NK-92 (cell line): ENCODE data around the gene SPINK4.

ENCODE experiments used
- DNase-seq: peaks from one replicate; lab custom pipeline; 2025; ENCODE audit not compliant: unreplicated experiment; lab: John Stamatoyannopoulos, UW

Gene SPINK4

GRCh38 chr9:33229359-33230114 lies 10.4 kb upstream of the SPINK4 start:
- DNase-seq: no peak

GRCh38 chr9:33230756-33231622 lies 9.0 kb upstream of the SPINK4 start:
- no peak for DNase-seq

DNA sequence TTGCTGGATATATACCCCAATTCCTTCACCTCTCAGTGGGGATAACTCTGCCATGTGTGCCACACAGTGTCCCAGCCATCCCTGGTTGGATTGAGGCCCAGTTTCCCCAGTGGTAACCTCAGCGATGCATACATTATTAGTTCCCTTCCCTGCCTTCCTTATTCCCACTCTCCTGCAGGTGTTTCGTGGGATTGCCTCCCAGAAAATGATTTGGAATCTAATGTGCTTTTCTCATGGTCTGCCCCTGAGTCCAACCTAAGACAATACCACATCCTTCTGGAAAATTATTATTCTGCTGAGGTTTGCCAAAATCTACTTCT lies 8.4 kb upstream of the SPINK4 start:
- no peak for DNase-seq

DNA sequence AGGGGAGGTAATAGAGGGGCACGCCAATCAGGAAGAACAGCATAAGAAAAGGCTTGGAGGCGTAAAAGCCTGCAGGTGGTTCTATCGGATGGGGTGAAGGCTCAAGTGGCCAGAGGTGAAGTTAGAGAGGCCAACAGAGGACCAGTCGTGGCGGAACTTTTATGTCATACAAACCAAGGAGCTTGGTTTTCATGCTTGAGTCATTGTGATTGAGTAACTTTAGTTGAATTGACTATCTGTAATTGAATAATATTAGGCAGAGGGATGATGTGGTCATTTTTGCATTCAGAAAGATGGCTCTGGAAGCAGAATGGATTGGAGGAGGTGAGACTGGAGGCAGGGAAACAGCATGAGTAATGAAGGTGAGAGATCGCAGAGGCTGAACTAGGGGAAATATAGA lies 7.2 kb upstream of the SPINK4 start:
- no peak for DNase-seq

DNA sequence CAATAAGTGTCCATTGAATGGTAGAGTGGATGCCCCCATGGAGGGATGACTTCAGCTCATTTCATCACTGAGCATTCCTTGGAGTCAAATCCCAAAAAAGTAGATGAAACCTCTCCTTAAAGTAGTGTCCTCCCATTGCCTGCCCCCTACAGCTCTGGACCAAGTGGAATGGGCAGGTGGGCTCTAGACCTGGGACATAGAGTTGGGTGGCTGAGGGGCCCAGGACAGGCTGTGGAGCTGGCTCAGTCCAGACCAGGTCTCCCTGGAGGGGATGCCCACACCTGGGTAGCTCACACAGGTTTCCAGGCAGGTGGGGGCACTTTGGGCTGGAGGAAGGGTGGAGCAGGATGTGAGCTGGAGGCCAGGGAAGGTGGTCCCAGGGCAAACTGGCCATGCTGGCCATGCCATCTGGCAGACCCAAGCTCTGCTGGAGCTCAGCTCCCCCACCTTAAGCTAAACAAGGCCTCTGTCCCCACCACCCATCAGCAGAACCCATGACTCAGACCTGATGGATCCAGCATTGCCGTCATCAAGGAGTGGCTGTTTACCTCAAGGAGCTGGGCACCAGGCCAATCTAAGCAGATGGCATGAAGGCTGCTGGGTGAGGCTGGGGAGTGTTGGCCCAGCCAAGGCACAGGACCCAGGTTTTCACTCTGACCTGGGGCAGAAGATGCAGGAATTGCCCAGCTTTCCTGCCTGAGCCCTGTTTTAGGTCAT lies 6.2 kb upstream of the SPINK4 start:
- no peak for DNase-seq

GRCh38 chr9:33234511-33235467 lies 5.2 kb upstream of the SPINK4 start:
- DNase-seq: no peak

DNA sequence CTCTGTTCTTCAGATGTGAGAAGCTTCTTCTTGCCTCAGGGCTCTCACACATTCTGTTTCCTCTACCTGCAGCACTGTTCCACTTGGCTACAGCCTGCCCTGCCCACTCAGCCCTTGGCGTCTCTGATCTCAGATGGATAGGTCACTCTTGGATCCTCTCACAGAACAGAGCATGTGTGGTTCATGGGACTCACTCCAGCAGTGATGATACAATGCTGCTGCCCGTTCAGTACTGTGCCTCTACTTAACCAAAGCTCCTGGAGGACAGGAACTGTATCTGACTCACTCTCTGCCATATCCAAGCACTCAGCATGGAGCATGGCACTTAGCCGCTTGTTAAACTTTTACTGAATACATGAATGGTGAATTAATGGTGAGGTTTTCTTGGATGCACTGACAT lies 3.4 kb upstream of the SPINK4 start:
- no peak for DNase-seq

DNA sequence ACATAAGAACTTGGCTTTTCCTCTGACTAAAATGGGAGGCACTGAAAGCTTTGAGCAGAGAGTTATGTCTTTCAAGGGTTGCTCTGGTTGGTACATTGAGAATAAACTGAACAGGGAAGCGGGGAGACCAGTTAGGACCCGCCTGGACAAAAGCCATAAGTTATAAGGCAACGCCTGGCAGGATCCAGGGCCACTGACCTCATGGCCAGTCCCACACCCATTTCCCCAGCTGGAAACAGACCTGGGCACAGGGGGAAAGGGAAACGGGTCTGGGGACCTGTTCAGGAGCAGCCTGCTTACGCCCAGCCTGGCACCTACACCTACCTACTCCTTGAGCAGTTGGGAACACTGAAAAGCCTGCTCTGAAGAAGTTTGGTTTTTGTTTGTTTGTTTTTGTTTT lies 1.3 kb downstream of the SPINK4 start:
- DNase-seq: no peak

GRCh38 chr9:33242609-33243134 lies 2.7 kb downstream of the SPINK4 start:
- DNase-seq: no peak

- DNase-seq: no peak
Observed at GRCh38 chr9:33244137-33244784, 4.3 kb downstream of the SPINK4 start.

- DNase-seq: no peak
Observed at GRCh38 chr9:33245341-33245740, 5.4 kb downstream of the SPINK4 start.

DNA sequence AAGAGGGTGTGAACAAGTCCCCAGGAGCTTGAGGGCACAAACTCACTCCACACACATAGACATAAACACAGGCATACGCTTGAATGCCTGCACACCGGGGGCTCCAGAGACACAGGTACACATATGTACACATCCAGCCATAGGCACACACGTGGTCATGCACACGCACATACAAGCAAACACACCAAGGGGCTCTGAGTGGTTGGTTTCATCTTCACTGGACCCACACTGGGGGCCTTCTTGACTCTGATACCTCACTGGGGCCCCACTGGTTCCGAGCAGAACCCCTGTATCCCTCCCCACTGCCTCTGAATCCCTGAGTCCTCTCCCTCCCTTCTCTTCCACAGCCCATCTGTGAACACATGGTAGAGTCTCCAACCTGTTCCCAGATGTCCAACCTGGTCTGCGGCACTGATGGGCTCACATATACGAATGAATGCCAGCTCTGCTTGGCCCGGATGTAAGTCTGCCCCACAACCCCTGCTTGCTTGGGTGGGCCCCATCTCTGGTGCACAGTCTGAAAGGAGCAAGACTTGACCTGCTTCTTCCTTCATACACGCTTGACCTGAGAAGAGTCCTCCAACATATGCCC lies 6.4 kb downstream of the SPINK4 start:
- no peak for DNase-seq

DNA sequence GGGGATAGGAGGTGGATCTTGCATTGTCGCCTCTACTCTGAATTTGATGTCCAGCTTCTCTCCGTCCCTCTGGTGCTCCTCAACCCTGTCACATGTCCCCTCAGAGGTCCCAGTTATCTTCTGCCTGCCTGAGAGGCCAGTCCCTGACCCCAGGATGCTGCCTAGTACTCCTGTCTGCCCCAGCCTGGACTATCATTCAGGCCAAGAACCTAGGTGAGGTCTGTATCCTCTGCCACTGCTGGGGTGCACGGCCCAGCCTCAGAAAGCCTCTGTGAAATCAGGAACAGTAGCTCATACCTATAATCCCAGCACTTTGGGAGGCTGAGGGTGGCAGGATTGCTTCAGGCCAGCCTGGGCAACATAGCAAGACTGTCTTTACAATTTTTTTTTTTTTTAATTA lies 8.6 kb downstream of the SPINK4 start:
- no peak for DNase-seq

- DNase-seq: no peak
Observed at GRCh38 chr9:33249087-33249658, 9.2 kb downstream of the SPINK4 start.

- DNase-seq: no peak
Observed at GRCh38 chr9:33249983-33250382, 10.0 kb downstream of the SPINK4 start.

GRCh38 chr9:33250458-33250995 lies 10.6 kb downstream of the SPINK4 start:
- no peak for DNase-seq

DNA sequence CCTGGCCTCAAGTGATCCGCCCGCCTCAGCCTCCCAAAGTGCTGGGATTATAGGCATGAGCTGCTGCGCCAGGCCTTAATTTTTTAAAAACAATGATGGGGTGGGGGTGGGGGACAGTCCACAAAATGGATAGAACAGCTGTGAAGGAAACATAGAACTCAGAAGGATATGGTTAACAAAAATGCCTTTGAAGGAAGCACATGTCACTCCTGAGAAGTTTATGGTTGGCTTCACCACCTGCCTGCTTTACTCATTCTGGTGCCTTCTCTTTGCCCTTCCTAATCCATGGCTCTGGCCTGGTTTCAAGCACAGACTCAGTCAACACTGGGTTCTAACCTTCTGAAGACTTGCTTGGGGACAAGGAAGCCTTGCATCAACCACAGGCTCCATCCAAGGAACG lies 14.2 kb downstream of the SPINK4 start:
- DNase-seq: no peak

DNA sequence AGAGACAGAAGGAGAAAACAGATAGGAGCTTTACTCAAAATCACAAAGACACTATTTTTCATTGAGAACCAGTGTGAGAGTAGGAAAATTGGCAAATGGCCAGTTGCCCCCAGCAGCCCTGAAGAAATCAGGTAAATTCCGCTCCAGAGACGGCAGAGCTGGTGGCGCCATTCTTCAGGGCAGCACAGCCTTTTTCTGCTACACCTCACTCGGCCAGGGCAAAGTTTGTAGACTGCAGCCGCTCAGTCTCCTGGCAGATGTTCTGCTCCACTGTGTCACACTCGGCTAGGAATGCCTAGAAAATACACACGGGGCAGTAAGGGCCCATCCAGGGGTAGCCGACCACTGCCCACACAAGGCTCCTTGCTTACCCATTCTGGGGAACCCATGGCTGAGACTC lies 15.0 kb downstream of the SPINK4 start:
- no peak for DNase-seq

GRCh38 chr9:33255471-33255870 lies 15.5 kb downstream of the SPINK4 start:
- DNase-seq: no peak
